22Rv1 (cell line): Measurements from ENCODE around the gene POT1.
"Not testable (repeated sequence)": the region's sequence is repeated elsewhere in the genome, so short reads cannot be mapped to it uniquely, and the experiment has no call there.

Source experiments
- CTCF ChIP-seq: fragments of 450-650 bp; IDR thresholded peaks from 2 replicates; pipeline ENCODE4 v1.5.1; 2017; ENCODE audit warnings: mild to moderate bottlenecking
- ZFX ChIP-seq: fragments of 450-650 bp; IDR thresholded peaks from 2 replicates; pipeline ENCODE4 v1.6.1; 2017; ENCODE audit warnings: antibody characterized with exemption, borderline replicate concordance

- not testable (repeated sequence) for TF ChIP-seq CTCF, ZFX
Observed at GRCh38 chr7:124975131-124975530, 45.5 kb upstream of the POT1 start.
